GM18861 (cell line): ENCODE measurements around the gene DIP2C.

Experiments
- ATAC-seq: cut with Tn5 transposase; IDR thresholded peaks from one replicate; pipeline ENCODE4 v1.9.1; 2021; ENCODE audit not compliant: unreplicated experiment

DIP2C gene

GRCh38 chr10:290026-290725, 399.3 kb downstream of the DIP2C start:
- no peak for ATAC-seq

GRCh38 chr10:289581-289980, 399.9 kb downstream of the DIP2C start:
- no peak for ATAC-seq

GRCh38 chr10:288316-289200, 400.9 kb downstream of the DIP2C start:
- ATAC-seq, result no peak

GRCh38 chr10:287814-288213, 401.7 kb downstream of the DIP2C start:
- no peak for ATAC-seq

GRCh38 chr10:287026-287709, 402.3 kb downstream of the DIP2C start:
- no peak for ATAC-seq

GRCh38 chr10:285216-285615, 404.3 kb downstream of the DIP2C start:
- ATAC-seq, result no peak

GRCh38 chr10:283916-284356, 405.5 kb downstream of the DIP2C start:
- peak; percentile 91 for ATAC-seq

- no peak for ATAC-seq
Observed at GRCh38 chr10:283140-283479, 406.4 kb downstream of the DIP2C start.

GRCh38 chr10:282294-283139, 407.0 kb downstream of the DIP2C start:
- no peak for ATAC-seq

- ATAC-seq, result no peak
Observed at GRCh38 chr10:279655-280054, 409.8 kb downstream of the DIP2C start.

GRCh38 chr10:279232-279631, 410.2 kb downstream of the DIP2C start:
- no peak for ATAC-seq

GRCh38 chr10:278707-279106, 410.8 kb downstream of the DIP2C start:
- ATAC-seq, result no peak

- ATAC-seq, result no peak
Observed at GRCh38 chr10:277963-278362, 411.5 kb downstream of the DIP2C start.

GRCh38 chr10:275680-276079, 413.8 kb downstream of the DIP2C start:
- ATAC-seq, result no peak

GRCh38 chr10:274866-275265, 414.6 kb downstream of the DIP2C start:
- ATAC-seq, result no peak

- no peak for ATAC-seq
Observed at GRCh38 chr10:273088-273487, 416.4 kb downstream of the DIP2C start.

GRCh38 chr10:271722-272121, 417.7 kb downstream of the DIP2C start:
- ATAC-seq, result no peak

- no peak for ATAC-seq
Observed at GRCh38 chr10:271201-271600, 418.3 kb downstream of the DIP2C start.

GRCh38 chr10:269440-270074, 419.9 kb downstream of the DIP2C start:
- ATAC-seq, result no peak

GRCh38 chr10:267705-268104, 421.8 kb downstream of the DIP2C start:
- no peak for ATAC-seq
